CD4-positive, alpha-beta T cell treated with Interleukin-15 for 1 hour (primary cell): ENCODE results near the gene NUDCD3.

Source experiments
- DNase-seq: peaks from one replicate; pipeline ENCODE4 v3.0.0-alpha.2; 2020

NUDCD3 gene

GRCh38 chr7:44477063-44477830 is 13.2 kb downstream of the NUDCD3 start:
- peak; percentile 68 for DNase-seq

GRCh38 chr7:44476313-44476712 is 14.1 kb downstream of the NUDCD3 start:
- DNase-seq: no peak

DNA sequence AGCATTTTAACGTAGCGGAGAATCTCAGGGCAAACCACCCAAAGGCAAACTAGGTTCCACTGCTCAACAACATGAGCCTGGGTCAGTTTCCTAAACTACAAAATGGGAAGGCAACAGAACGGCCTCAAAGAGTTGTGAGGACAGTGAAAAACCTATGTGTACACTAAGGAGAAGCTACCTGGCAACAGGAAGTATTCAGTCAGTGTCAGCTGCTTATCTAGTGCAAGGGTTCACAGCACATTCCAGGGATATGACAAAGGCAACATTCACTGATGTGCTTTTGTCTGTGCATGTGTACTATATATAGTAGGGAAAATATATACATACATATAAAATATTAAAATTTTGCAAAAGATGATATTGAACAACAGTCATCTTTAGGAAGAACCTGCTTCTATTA is 17.2 kb downstream of the NUDCD3 start:
- DNase-seq: no peak

- no peak for DNase-seq
These were observed 17.6 kb downstream of the NUDCD3 start for GRCh38 chr7:44472843-44473242.

DNA sequence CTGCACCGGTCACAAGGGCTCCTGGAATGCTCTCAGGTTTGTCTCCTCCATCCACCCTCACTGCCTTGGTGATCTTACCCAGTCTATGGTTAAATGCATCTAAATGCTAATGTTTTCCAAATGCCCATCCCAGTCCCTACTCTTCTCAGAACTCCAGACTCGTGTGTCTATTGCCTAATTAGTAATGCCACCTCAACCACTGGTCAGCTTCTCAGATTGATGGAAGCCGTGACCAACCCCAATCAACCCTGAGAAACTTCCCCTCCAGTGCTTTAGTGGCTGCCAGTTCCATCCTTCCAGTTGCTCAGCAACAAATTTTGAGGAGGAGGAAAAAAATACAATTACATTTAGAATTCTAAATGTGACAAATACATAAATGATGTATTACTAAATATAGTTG is 18.6 kb downstream of the NUDCD3 start:
- no peak for DNase-seq

DNA sequence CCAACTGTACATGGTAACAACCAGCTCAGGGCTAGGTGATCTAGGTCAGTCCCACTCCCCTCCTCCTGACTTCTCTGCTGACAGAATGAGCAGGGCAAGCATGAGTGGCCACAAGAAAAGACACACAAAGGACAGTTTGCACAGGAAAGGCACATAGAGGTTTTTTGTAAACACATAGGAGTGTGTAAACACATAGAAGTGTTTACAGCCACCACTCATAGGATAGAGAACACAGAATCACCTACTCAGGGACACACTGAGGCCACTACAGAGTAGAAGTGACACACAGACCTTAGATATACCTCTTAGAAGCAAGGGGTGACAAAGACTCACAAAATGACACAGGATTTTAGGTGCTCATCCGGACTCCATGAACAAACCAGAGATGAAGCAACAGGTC is 19.0 kb downstream of the NUDCD3 start:
- no peak for DNase-seq

- no peak for DNase-seq
These were observed 19.7 kb downstream of the NUDCD3 start for GRCh38 chr7:44470628-44471245.

DNA sequence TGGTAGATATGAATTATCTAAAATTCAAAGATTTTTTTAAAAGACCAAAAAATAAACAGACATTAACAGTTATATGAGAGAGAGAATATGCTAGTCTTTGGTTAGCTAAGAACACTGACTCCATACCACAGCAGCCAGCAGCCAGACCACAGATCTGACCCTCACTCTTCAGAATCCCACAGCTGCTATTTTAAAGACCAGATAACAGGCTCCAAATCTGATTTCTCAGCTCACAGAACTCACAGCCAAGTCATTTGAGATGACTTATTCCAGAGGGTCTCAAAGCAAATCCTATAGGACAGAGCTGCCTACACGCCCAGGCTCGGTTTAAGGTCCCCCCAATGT is 20.4 kb downstream of the NUDCD3 start:
- DNase-seq: no peak

GRCh38 chr7:44469461-44470134 is 20.9 kb downstream of the NUDCD3 start:
- no peak for DNase-seq

GRCh38 chr7:44467217-44467548 is 23.3 kb downstream of the NUDCD3 start:
- no peak for DNase-seq

GRCh38 chr7:44466300-44467216 is 23.9 kb downstream of the NUDCD3 start:
- DNase-seq: no peak

DNA sequence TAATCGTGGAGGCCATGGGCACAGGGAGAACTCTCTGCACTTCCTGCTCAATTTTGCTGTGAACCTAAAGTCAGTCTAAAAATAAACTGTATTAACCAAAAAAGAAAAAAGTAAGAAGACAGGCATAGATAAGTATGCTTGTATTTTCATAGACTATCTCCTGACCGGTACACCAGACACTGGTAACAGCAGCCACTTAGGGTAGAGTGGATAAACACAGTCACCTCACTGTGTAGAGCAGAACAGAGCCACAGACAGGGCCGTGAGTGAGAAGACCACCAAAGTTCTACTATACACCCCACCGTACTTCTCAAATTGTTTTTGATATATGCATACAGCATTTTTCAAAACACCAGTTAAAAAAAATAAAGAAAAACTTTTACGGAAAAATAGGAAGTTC is 25.0 kb downstream of the NUDCD3 start:
- no peak for DNase-seq

DNA sequence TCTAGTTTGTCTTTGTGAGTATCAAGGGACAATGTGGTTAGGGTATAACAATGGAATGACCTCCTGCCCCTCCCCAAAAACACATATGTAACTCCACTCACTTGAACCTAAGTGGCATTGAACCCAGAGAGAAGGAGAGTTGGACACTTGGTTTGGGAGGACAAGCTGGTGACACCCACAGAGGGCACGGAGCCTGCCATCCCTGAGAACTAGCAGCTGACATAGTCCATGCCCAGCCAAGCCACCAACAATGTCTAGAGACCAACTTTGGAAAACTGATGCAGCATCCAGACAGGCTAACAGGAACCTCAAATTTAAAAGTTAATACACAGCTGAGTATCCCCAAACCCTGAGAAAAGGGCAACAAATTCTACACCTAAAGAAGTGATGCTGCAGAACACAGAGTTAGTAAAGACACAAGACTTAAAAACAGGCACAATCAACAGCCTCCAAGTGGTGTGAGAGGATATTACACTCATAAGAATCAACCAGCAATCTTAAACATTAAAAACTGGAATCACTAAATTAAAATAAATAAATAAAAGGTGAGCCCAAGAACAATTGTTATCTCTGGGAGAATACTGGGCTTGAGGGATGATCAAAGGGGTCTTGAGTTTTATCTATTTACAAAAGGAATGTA is 27.2 kb downstream of the NUDCD3 start:
- DNase-seq: no peak

DNA sequence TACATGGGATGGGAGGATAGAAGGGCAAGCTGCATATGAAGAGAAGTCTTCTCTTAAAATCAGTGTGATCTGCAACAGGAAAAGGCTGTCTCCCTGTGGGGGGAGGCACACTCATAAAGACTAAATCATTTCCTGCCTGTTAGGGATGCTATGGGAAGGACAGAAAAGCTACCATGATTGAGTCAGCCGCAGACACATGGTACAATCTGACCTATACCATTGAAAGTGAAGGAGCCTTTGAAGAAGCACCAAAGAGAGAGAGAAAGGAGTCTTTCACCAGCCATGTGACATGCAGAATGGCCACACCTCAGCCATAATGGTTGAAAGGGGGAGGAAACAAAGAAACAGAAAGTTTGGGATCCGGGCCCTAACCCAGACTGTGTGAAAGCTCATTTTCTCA is 29.1 kb downstream of the NUDCD3 start:
- DNase-seq: no peak

GRCh38 chr7:44460325-44460724 is 30.1 kb downstream of the NUDCD3 start:
- peak; percentile 56 for DNase-seq

GRCh38 chr7:44455155-44455554 is 35.3 kb downstream of the NUDCD3 start:
- no peak for DNase-seq

DNA sequence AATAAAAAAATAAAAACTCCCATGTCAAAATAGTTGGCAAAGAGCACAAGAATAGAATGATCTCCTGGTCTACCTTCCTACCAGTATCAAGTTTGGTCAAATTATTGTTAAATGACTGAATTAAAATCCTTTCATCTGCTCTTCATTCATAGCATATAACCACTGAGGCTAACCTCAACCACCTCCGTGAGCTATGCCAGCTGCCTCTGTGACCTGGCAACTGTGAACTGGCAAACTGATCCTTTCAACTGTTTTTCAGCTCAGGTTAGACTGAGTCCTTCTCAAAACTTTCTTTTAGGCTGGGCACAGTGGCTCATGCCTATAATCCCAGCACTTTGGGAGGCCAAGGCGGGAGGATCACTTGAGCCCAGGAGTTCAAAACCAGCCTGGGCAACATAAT is 36.1 kb downstream of the NUDCD3 start:
- DNase-seq: no peak

DNA sequence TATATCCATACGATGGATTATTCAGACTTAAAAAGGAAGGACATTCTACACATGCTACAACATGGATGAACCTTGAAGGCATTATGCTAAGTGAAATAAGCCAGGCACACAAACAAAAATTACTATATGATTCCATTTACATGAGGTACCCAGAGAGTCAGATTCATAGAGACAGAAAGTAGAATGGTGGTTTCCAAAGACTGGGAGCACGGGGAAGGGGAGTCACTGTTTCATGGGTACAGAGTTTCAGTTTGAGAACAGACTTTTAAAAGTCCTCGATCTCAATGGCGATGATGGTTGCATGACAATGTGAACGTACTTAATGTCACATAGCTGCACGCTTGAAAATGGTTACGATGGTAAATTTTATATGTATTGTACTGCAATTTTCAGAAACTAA is 39.3 kb downstream of the NUDCD3 start:
- DNase-seq: no peak

DNA sequence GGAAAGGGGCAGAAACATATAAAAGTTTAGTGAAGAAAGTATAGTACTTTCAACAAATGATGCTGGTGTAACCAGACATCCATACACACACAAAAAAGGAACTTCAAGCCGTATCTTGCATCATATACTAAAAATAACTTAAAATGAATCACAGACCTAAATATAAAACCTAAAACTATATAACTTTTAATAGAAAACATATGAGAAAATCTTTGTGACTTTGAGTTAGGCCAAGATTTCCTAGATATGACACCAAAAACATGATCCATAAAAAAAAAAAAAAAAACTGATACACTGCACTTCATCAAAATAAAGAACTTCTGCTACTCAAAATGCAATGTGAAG is 40.9 kb downstream of the NUDCD3 start:
- DNase-seq: no peak

- DNase-seq: no peak
These were observed 41.4 kb downstream of the NUDCD3 start for GRCh38 chr7:44448922-44449583.

DNA sequence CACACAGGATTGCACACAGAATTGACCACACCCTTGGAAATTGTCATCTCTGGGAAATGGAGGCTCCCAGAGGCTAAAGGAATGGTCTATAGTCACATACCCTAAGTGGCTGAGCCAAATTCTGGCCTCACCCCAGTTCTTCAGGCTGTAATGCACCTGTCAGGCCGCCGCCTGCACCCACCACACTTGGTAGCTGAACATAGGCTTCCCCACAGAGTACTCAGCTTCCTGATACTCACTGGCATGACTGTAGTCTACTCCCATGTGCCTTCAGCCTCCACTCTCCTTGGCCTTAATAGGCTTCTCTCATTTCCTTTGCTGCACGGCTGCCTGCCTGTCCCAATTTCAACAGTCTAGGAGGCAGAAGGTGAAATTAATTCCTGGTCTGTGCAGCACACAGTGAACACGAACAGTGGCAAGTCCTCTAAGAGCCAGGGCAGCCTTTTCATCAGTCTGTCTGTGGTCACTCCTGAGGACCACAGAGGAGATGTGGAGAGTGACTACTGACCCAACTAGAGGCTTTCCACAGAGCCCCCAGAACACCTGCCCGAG is 42.5 kb downstream of the NUDCD3 start:
- DNase-seq: no peak
